Vagina (tissue), 2 donors: Measurements from ENCODE around the gene FHIT. TPM values are rescaled to one million over a fixed set of nuclear protein-coding genes. Genes with fewer than 3 reads are reported as not detected.

Experiments used
- DNase-seq, 2 donors: peaks; one replicate each; pipeline ENCODE4 v3.0.0-alpha.2; 2017; ENCODE audit errors: extremely low spot score in 2 of 2
- H3K27ac ChIP-seq: fragments of 200-600 bp; sonication (generic); one replicate; pipeline ENCODE4 v1.5.1; 2019
- H3K27me3 ChIP-seq: fragments of 200-600 bp; sonication (generic); one replicate; pipeline ENCODE4 v1.5.1; 2019
- H3K36me3 ChIP-seq, 2 donors: fragments of 200-600 bp; sonication (generic); one replicate each; pipeline ENCODE4 v1.5.1; 2017 to 2019
- H3K4me1 ChIP-seq: fragments of 200-600 bp; sonication (generic); one replicate; pipeline ENCODE4 v1.5.1; 2019
- H3K4me3 ChIP-seq, 2 donors: fragments of 200-600 bp; sonication (generic); 1 replicate in 1 of 2; 2 replicates in 1 of 2; pipeline ENCODE4 v1.5.1; 2016 to 2019
- H3K9me3 ChIP-seq: fragments of 200-600 bp; sonication (generic); one replicate; pipeline ENCODE4 v1.5.1; 2019
- CTCF ChIP-seq, 3 experiments: fragments of 450-650 bp in 2 of 3; fragments of 200-600 bp in 1 of 3; sonication (generic) in 1 of 3; IDR thresholded peaks; one replicate each; pipeline ENCODE4 v1.5.1; 2017 to 2019; ENCODE audit warnings: antibody characterized with exemption in 3 of 3, mild to moderate bottlenecking in 2 of 3, moderate library complexity in 2 of 3
- POLR2A ChIP-seq, 2 donors: fragments of 450-650 bp; IDR thresholded peaks; one replicate each; pipeline ENCODE4 v1.6.1; 2017; ENCODE audit warnings: antibody characterized with exemption in 2 of 2, mild to moderate bottlenecking in 2 of 2, moderate library complexity in 2 of 2
- POLR2AphosphoS5 ChIP-seq, 2 donors: sonication (generic); formaldehyde crosslinking; IDR thresholded peaks; one replicate each; pipeline ENCODE4 v1.9.0; 2017; ENCODE audit warnings: antibody characterized with exemption in 2 of 2, mild to moderate bottlenecking in 2 of 2, low read depth in 1 of 2; ENCODE audit not compliant: insufficient read depth in 1 of 2
- intact Hi-C: fragments of 100-400 bp; cut with DNase I; formaldehyde crosslinking; loops from one replicate; pipeline ENCODE4 v1.15.1; 2023
- total RNA-seq: library from RNA; depleted of rRNA; stranded (reverse); fragments of >200 nt; gene quantifications from one replicate; pipeline ENCODE4 v1.2.3, GENCODE V29; 2016

Gene FHIT
- total RNA-seq, 1 donor from 2014 or later = 7.9 TPM

GRCh38 chr3:60424942-60425341, 826.3 kb downstream of the FHIT start:
- no peaks in the 10 kb centered on the region for H3K4me1 ChIP-seq
- DNase-seq = no peak
- no peak overlapping the region for H3K27ac ChIP-seq
- no peaks in the 10 kb centered on the region for H3K36me3 ChIP-seq
- intact Hi-C loops = no loop called here
- TF ChIP-seq POLR2A (IDR thresholded peaks at IDR 0.05) = no peak
- no peak for TF ChIP-seq POLR2AphosphoS5 (IDR thresholded peaks at IDR 0.05; ENCODE audit: insufficient read depth in 1 of 2, low read depth in 1 of 2)
- TF ChIP-seq CTCF (IDR thresholded peaks at IDR 0.05) = no peak
- no peak overlapping the region for H3K4me3 ChIP-seq
- H3K9me3 ChIP-seq = no peaks in the 10 kb centered on the region
- no peaks in the 10 kb centered on the region for H3K27me3 ChIP-seq

- Histone ChIP-seq H3K9me3 (no peaks in the 10 kb centered on the region), H3K36me3 (no peaks in the 10 kb centered on the region), H3K27me3 (no peaks in the 10 kb centered on the region), H3K4me3 (no peak overlapping the region), H3K27ac (no peak overlapping the region), H3K4me1 (no peaks in the 10 kb centered on the region)
- TF ChIP-seq POLR2AphosphoS5 (IDR thresholded peaks at IDR 0.05; ENCODE audit: insufficient read depth in 1 of 2, low read depth in 1 of 2) (no peak), CTCF (IDR thresholded peaks at IDR 0.05) (no peak), POLR2A (IDR thresholded peaks at IDR 0.05) (no peak)
- no peak for DNase-seq
- intact Hi-C loops = no loop called here
Measured at GRCh38 chr3:60424034-60424433, 827.2 kb downstream of the FHIT start.

GRCh38 chr3:60423556-60423955, 827.7 kb downstream of the FHIT start:
- DNase-seq = no peak
- H3K4me1 ChIP-seq = no peaks in the 10 kb centered on the region
- intact Hi-C loops = no loop called here
- H3K27me3 ChIP-seq = no peaks in the 10 kb centered on the region
- no peaks in the 10 kb centered on the region for H3K9me3 ChIP-seq
- H3K27ac ChIP-seq = no peak overlapping the region
- H3K36me3 ChIP-seq = no peaks in the 10 kb centered on the region
- TF ChIP-seq CTCF (IDR thresholded peaks at IDR 0.05) (no peak), POLR2A (IDR thresholded peaks at IDR 0.05) (no peak), POLR2AphosphoS5 (IDR thresholded peaks at IDR 0.05; ENCODE audit: insufficient read depth in 1 of 2, low read depth in 1 of 2) (no peak)
- H3K4me3 ChIP-seq = no peak overlapping the region

- no peak for DNase-seq
- intact Hi-C loops = no loop called here
- H3K9me3 ChIP-seq = no peaks in the 10 kb centered on the region
- TF ChIP-seq POLR2AphosphoS5 (IDR thresholded peaks at IDR 0.05; ENCODE audit: insufficient read depth in 1 of 2, low read depth in 1 of 2) (no peak), CTCF (IDR thresholded peaks at IDR 0.05) (no peak), POLR2A (IDR thresholded peaks at IDR 0.05) (no peak)
- H3K4me3 ChIP-seq = no peak overlapping the region
- no peak overlapping the region for H3K27ac ChIP-seq
- H3K27me3 ChIP-seq = no peaks in the 10 kb centered on the region
- H3K4me1 ChIP-seq = no peaks in the 10 kb centered on the region
- no peaks in the 10 kb centered on the region for H3K36me3 ChIP-seq
Measured at GRCh38 chr3:60421749-60422446, 829.4 kb downstream of the FHIT start.

- H3K27me3 ChIP-seq = no peaks in the 10 kb centered on the region
- no peak for DNase-seq
- TF ChIP-seq POLR2A (IDR thresholded peaks at IDR 0.05) (no peak), CTCF (IDR thresholded peaks at IDR 0.05) (no peak), POLR2AphosphoS5 (IDR thresholded peaks at IDR 0.05; ENCODE audit: insufficient read depth in 1 of 2, low read depth in 1 of 2) (no peak)
- no peak overlapping the region for H3K27ac ChIP-seq
- intact Hi-C loops = no loop called here
- H3K4me3 ChIP-seq = no peak overlapping the region
- H3K9me3 ChIP-seq = no peaks in the 10 kb centered on the region
- no peaks in the 10 kb centered on the region for H3K4me1 ChIP-seq
- no peaks in the 10 kb centered on the region for H3K36me3 ChIP-seq
Measured at GRCh38 chr3:60417576-60417975, 833.7 kb downstream of the FHIT start.
